Measurements from ENCODE around the gene SLIT1. TPM values are rescaled to one million over a fixed set of nuclear protein-coding genes. Genes with fewer than 3 reads are reported as not detected.

The SLIT1 gene
- total RNA-seq, 1 donor from 2014 or later, result 0.23 TPM

DNA sequence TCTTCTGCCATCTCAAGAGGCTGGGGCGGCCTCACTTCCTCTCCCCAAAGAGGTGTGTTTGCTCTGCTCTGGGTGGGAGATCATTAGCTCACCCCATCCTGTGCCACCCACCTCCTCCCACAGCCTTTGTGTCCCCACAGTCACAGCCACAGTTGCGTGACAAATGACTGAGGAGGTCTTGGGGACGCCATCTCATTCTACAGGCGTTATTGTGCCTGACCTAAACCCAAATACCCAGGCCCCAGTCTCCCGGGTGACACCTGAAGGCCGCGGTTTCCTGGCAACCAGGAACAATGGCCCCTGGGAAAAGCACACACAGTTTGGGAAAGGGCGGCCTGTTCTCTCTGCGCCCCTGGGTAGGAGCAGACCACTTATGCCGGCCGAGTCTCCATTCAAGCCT, 51.6 kb downstream of the SLIT1 start:
- intact Hi-C loops (cut with DNase I), result no loop called here
- ATAC-seq, result no peak
- no peak overlapping the region for H3K27ac ChIP-seq
- no peaks in the 10 kb centered on the region for H3K27me3 ChIP-seq
- H3K36me3 ChIP-seq, result no peaks in the 10 kb centered on the region
- no peaks in the 10 kb centered on the region for H3K4me1 ChIP-seq
- DNase-seq, result no peak
- no peaks in the 10 kb centered on the region for H3K9me3 ChIP-seq
- H3K4me3 ChIP-seq, result no peak overlapping the region
- TF ChIP-seq, protein P1, sequence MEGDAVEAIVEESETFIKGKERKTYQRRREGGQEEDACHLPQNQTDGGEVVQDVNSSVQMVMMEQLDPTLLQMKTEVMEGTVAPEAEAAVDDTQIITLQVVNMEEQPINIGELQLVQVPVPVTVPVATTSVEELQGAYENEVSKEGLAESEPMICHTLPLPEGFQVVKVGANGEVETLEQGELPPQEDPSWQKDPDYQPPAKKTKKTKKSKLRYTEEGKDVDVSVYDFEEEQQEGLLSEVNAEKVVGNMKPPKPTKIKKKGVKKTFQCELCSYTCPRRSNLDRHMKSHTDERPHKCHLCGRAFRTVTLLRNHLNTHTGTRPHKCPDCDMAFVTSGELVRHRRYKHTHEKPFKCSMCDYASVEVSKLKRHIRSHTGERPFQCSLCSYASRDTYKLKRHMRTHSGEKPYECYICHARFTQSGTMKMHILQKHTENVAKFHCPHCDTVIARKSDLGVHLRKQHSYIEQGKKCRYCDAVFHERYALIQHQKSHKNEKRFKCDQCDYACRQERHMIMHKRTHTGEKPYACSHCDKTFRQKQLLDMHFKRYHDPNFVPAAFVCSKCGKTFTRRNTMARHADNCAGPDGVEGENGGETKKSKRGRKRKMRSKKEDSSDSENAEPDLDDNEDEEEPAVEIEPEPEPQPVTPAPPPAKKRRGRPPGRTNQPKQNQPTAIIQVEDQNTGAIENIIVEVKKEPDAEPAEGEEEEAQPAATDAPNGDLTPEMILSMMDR (IDR thresholded peaks at IDR 0.05), result no peak

DNA sequence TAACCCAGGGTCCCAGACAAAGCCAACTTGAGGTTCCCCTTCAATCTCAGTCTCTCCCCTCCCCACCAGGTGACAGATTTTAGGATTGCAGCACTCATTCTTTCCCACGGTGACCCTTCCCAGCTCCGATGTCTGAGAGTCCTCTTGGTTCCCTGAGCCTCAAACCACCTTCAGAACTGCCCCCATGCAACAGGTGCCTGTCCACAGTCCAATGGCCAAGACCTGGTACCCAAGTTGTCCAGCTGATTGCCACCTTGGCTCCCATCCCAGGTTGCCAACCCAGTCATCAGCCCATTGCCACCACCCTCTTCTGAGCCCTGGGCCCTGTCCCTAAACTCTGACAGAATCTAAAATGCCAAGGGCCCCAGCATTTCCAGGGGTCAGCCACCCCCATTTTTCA, 53.5 kb downstream of the SLIT1 start:
- DNase-seq, result no peak
- TF ChIP-seq, protein P1 (IDR thresholded peaks at IDR 0.05), result no peak

DNA sequence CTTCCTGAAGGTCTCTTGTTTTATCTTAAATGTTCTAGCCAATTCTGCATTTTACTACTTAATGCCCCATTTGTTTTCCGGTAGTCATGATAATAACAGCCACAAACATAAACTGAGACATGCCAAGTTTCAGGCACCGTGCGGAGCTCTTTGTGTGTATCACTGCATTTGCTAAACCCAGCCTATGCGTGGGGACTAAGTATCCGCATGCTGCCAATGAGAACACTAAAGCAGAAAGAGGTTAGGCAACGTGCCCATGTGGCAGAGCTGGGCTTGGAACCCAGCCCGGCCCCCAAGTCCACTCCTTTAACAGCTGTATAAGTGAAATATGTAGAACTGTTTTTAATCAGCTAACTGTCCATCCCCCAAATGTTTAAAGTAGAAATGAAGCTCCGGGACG, 54.1 kb downstream of the SLIT1 start:
- H3K27ac ChIP-seq, result no peak overlapping the region
- DNase-seq (no peak), ATAC-seq (no peak)
- H3K27me3 ChIP-seq, result no peaks in the 10 kb centered on the region
- intact Hi-C loops (cut with DNase I), result no loop called here
- no peaks in the 10 kb centered on the region for H3K36me3 ChIP-seq
- TF ChIP-seq, protein P1 (IDR thresholded peaks at IDR 0.05), result no peak
- no peaks in the 10 kb centered on the region for H3K9me3 ChIP-seq
- H3K4me3 ChIP-seq, result no peak overlapping the region
- H3K4me1 ChIP-seq, result no peaks in the 10 kb centered on the region

More for the DNA sequence above, 53.5 kb downstream of the SLIT1 start:
- Histone ChIP-seq H3K36me3 (no peaks in the 10 kb centered on the region), H3K4me1 (no peaks in the 10 kb centered on the region), H3K4me3 (no peak overlapping the region), H3K9me3 (no peaks in the 10 kb centered on the region), H3K27ac (no peak overlapping the region), H3K27me3 (no peaks in the 10 kb centered on the region)
- intact Hi-C loops (cut with DNase I), result no loop called here
- ATAC-seq, result no peak

DNA sequence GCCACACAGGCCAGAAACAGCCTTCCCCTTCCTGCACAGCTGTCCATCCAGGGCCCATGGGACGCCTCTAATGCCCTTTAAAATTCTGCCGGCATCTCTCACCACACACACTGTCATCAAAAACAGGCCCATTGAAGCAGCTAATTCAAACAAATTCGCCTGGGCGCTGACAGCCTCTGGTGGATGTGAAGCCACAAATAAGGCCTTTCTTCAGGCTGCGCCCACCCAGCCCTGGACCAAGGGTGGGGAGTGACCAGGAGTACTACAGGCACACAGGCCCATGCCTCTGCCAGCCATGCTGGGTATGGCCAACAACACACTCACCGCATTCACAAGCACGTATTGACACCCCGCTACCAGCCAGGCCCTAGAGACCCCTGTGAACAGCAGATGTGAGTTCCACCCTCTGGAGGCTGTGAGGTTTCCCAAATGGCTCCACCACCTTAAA, 54.6 kb downstream of the SLIT1 start:
- intact Hi-C loops (cut with DNase I), result no loop called here

DNA sequence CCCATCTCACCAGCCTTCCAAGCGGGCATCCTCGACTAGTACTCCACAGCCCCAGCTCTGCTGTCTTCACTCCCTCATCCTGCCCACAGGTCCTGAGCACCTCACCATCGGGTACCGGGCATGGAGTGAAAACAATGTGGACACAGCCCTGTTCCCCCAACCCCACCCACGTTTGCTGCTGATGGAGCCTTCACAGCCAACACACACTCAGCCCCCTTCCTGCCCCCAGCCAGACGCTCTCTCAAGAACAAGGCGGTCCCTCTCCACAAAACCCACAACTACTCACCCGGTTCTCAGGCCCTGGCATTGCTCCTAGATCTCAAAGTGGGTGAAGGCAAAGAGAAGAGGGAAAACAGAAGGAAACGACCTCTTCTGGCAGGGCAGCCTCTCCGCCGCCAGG, 56.1 kb downstream of the SLIT1 start:
- intact Hi-C loops (cut with DNase I), result no loop called here
- Histone ChIP-seq H3K27me3 (no peaks in the 10 kb centered on the region), H3K4me1 (no peaks in the 10 kb centered on the region), H3K36me3 (no peaks in the 10 kb centered on the region), H3K9me3 (no peaks in the 10 kb centered on the region), H3K27ac (no peak overlapping the region), H3K4me3 (no peak overlapping the region)
- DNase-seq (no peak), ATAC-seq (peak; percentile 57)
- TF ChIP-seq, protein P1 (IDR thresholded peaks at IDR 0.05), result peak; percentile 6

More for the DNA sequence above, 54.6 kb downstream of the SLIT1 start:
- no peak overlapping the region for H3K4me3 ChIP-seq
- ATAC-seq, result no peak
- H3K9me3 ChIP-seq, result no peaks in the 10 kb centered on the region
- H3K27me3 ChIP-seq, result no peaks in the 10 kb centered on the region
- DNase-seq, result no peak
- H3K27ac ChIP-seq, result no peak overlapping the region
- H3K4me1 ChIP-seq, result no peaks in the 10 kb centered on the region
- TF ChIP-seq, protein P1 (IDR thresholded peaks at IDR 0.05), result no peak
- H3K36me3 ChIP-seq, result no peaks in the 10 kb centered on the region

Data from upper lobe of right lung (tissue), 1 donor.